Subcutaneous adipose tissue (tissue), 4 donors: ENCODE data around the gene FGF3. TPM values are rescaled to one million over a fixed set of nuclear protein-coding genes. Genes with fewer than 3 reads are reported as not detected.

ENCODE experiments used
- total RNA-seq, 4 donors: library from RNA; depleted of rRNA; stranded (reverse); fragments of >200 nt; gene quantifications; one replicate each; pipeline ENCODE4 v1.1.0, GENCODE V29; 2016
- TF ChIP-seq, protein P1 (sequence below): fragments of 450-650 bp; IDR thresholded peaks from one replicate; pipeline ENCODE4 v1.5.1; 2016; ENCODE audit warnings: low read depth, mild to moderate bottlenecking, control low read depth, antibody characterized with exemption, moderate library complexity

The FGF3 gene
- total RNA-seq, 4 donors from 2014 or later, result not detected

DNA sequence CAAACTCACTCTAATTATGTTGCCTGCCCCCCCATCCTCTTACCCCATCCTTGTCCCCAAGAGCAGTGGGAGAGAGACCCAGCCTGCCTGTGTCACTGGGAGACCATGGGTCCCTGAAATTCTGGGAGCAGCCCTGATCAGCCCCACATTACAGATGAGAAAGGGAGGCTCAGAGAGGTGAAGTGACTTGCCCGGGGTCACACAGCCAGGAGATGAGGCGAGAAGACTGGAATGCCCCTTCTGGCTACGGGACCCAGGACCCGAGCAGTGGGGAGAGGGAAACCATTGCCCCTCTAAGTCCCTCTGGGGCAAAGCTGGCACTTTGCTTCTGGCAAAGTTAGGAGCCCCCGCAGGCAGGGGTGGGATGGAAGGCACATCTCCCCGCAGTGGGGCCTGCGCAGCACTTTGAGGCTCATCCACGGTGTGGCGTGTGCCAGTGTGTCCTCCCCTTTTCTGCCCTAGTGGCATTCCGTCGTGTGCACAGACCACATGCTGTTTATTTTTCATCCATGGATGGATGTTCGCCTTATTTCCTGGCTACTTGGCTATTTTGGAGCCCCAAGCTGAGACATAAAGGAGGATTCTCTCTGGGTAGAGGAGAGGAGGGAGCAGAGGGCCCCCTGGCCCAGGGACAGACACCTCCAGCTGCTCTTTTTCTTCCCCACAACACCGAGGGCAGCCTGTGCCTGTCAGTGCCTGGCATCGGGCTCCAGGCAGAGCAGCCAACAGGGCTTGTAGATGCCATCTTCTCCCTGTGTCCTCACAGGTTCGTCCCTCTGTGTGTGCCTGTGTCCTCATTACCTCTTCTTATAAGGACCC lies 3.7 kb upstream of the FGF3 start:
- TF ChIP-seq, protein P1, sequence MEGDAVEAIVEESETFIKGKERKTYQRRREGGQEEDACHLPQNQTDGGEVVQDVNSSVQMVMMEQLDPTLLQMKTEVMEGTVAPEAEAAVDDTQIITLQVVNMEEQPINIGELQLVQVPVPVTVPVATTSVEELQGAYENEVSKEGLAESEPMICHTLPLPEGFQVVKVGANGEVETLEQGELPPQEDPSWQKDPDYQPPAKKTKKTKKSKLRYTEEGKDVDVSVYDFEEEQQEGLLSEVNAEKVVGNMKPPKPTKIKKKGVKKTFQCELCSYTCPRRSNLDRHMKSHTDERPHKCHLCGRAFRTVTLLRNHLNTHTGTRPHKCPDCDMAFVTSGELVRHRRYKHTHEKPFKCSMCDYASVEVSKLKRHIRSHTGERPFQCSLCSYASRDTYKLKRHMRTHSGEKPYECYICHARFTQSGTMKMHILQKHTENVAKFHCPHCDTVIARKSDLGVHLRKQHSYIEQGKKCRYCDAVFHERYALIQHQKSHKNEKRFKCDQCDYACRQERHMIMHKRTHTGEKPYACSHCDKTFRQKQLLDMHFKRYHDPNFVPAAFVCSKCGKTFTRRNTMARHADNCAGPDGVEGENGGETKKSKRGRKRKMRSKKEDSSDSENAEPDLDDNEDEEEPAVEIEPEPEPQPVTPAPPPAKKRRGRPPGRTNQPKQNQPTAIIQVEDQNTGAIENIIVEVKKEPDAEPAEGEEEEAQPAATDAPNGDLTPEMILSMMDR, result no peak

DNA sequence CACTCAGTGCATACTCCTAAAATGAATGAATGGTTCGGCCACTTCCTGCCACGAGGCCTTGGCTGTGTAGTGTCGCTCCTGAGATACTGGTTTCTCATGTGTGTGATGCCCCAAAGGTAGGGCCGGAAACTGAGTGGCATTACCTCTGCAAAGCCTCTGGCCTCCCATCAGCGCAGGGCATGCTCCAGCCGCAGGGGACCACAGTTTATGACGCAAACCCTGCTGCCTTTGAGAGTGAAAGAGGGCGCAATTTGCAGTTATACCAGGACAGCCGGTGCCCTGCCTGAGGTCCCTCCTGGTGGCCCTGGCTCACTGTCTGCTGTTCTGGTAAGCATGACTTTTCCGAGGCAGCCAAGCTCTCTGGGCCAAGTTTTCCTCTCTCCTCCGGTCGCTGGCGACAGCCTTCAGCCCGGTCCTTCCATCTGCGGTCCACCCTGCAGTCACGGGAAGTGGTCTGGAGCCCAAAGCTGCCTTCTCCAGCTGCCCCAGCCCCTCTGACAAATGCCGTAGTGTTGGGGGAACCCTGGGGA lies 2.4 kb upstream of the FGF3 start:
- TF ChIP-seq, protein P1, result no peak

DNA sequence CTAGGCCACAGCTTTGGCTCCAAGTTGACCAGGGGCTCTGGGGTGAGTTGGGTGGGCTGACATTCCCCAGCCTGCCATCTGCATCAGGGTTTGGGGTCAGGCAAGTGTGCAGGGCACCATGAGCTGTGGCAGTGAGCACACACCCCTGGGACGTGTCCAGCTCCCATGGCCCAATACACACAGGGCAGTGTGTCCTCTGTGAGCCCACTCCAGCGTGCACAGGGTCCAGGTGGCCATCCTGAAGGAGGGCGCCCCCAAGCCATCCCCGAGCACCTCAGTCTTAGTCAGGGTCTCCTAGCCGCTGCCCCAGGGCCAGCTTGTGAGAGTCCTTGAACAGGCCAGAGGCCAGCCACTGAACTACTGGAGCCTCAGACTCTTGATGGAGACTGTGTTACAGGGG lies 1.2 kb upstream of the FGF3 start:
- TF ChIP-seq, protein P1, result no peak

DNA sequence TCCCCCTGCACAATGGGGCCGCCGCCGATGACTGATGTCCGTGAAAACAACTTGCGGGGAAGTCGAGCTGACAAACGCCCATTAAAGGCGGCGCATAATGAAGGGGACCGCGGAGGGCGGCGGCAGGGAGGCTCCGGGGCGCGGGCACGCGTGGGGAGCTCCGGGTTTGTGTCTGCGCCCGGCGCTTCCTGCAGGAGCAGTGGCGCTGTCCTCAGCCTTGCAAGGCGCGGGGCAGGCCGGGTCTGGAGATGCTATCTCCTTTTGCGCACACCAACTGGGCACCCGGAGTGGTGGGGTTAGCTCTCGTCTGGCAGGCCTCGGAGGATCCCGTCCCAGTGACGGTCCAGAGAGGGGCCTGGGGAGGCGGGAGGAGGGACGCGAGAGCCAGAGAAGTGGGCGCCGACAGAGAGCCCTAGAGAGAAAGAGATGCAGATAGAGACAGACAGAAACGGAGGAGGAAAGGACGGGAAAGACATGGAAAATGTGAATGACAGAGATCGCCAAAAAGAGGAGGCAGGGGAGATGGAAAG lies 390 bp upstream of the FGF3 start:
- TF ChIP-seq, protein P1, result no peak

DNA sequence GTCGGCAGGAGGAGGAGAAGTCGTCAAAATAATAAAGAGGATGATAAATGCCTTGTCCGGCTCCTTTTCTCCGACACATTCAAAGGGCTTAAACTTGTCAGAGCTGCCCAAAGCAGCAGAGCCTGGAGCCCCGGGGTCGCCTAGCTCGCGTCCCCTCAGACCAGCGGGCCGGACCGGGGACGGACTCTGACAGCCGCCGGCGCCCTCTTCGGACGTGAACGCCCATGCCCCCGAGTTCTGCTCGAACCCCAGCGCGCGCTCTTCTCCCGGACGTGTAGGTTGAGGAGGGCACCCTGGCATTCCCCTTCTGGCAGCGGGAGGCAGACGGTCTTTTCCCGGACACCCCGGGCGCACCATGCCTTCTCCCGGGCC lies 999 bp downstream of the FGF3 start:
- TF ChIP-seq, protein P1, result no peak

DNA sequence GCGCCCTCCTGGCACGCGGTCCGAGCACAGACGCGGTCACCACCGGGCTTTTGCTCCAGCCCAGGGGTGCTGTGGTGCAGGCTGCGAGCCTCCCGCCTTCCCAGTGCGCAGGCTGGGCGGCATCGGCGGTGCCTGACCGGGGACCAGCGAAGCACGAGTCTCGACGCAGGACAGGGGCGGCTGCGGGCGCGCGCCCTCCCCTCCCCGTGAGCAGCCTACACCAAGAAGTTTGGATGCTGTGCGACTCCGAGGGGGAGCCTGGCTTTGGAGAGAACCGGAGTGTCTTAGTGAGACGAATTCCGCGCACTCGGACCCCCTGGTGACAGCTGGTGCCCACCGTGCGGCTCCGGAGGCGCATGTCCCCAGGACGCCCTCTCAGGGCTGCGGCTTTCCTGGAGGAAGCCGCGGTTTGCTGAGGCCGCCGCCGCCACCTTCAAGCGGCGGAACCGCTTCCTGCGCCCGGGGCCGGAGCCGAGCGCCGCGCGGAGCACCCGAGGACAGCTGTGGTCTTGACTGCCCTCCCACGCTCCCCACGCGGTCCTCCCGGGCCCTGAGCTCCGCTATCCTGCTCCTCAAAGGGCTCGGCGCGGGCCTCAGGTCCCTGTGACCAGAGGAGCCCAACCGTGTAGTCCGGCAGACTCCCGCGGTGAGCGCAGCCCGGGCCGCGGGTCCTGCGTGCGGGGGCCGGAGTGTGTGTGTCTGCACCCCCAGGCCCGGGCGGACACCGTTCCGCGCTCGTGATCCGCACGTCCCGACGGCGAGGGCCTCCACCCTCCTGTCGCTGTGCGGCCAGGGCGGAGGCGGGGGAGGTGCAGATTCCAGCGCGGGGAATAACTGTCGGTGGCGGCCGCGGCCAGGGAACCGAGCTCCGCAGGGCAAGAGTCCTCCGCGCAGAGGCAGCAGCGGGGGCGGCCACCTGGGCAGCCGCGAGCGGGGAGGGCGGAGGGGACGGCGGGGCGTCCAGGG lies 1.7 kb downstream of the FGF3 start:
- TF ChIP-seq, protein P1, result no peak
